Epidermal melanocyte (primary cell): ENCODE measurements around the gene AGPAT4.

Experiments
- DNase-seq: peaks from one replicate; pipeline ENCODE4 v3.0.0; 2011; ENCODE audit warnings: low spot score; ENCODE audit not compliant: insufficient read length

The AGPAT4 gene

DNA sequence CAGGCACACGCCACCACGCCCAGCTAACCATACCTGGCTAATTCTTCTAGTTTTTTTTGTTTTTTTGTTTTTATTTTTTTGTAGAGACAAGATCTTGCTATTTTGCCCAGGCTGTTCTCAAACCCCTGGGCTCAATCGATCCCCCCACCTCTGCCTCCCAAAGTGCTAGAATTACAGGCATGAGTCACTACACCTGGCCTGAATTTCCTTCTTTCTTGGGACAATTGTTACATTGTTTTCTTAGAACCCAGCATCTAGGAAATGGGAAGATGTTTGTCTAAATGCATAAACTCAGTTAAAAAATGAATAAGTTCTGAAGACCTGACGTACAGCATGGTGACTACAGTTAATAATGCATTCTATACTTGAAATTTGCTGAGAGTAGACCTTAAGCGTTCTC is 10.8 kb upstream of the AGPAT4 start:
- no peak for DNase-seq

DNA sequence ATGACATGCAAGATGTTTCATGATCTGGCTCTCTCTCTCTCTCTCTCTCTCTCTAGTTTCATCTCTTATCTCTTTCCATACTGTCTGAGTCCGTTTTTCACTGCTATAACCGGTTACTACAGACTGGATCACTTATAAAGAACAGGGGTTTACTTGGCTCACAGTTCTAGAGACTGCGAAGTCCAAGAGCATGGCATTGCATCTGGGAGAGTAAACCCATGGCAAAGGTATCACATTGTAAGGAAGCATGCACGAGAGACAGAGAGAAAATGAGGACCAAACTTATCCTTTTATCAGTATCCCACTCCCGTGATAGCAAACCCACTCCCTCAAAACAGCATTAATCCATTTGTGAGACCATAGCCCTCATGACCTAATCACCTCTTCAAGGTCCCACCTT is 7.2 kb upstream of the AGPAT4 start:
- DNase-seq: no peak

- no peak for DNase-seq
These were observed 6.0 kb upstream of the AGPAT4 start for GRCh38 chr6:161279677-161280415.

GRCh38 chr6:161276605-161277155 is 2.8 kb upstream of the AGPAT4 start:
- no peak for DNase-seq

GRCh38 chr6:161274898-161275297 is 1.0 kb upstream of the AGPAT4 start:
- DNase-seq: no peak

DNA sequence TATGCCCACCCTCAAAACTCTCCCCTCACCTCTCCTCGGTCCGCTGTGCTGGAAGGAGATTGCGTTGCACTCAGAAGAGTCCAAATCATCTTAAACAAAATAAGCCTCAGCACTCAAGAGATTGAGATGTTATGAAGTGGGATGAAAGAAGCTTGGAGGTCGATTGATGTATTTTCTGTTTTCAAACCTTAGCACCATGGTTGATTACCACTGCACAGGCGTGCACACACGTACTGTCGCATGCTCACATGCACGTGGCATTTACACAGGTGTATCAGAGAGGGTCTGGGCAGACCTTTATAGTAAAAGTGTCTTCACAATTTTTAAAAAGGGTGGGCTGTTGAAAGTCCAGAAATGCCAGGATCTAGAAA is 612 bp upstream of the AGPAT4 start:
- DNase-seq: no peak

- DNase-seq: no peak
These were observed 548 bp downstream of the AGPAT4 start for GRCh38 chr6:161273274-161273751.

- no peak for DNase-seq
These were observed 1.1 kb downstream of the AGPAT4 start for GRCh38 chr6:161272635-161273273.

- no peak for DNase-seq
These were observed 2.4 kb downstream of the AGPAT4 start for GRCh38 chr6:161271343-161272030.

- DNase-seq: no peak
These were observed 3.7 kb downstream of the AGPAT4 start for GRCh38 chr6:161270116-161270515.

GRCh38 chr6:161269310-161269709 is 4.6 kb downstream of the AGPAT4 start:
- DNase-seq: no peak

DNA sequence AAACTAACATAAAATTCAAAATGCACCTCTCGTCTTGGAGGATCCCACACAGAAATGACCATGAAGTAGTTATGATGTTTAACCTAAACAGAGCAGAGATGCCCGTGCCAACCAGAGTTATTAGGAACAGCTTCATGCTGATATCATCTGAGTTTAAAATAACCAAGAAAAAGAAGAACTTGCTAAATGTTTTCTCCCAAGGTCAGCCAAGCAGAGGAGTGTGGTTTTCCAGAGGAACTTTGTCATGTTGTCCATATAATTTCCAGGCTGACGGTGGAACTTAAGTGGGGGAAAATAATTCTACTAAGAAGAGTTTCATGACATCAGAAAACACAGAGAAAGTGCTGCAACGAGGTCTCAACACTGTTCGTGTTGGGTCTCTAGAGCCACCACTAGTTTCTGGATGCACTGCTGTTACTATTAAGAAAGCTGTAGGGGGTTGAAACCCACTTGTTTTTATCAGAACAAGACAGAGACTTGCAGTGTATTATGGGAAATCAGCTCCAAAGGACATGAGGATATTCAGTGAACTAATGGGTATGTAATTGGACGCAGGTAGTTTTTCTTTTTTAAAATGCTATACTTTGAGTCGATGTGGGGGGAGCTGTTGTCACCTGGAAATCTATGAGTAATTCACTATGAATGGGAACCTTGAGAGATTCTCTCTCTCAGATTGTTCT is 5.2 kb downstream of the AGPAT4 start:
- DNase-seq: no peak

- no peak for DNase-seq
These were observed 7.2 kb downstream of the AGPAT4 start for GRCh38 chr6:161266513-161267230.

DNA sequence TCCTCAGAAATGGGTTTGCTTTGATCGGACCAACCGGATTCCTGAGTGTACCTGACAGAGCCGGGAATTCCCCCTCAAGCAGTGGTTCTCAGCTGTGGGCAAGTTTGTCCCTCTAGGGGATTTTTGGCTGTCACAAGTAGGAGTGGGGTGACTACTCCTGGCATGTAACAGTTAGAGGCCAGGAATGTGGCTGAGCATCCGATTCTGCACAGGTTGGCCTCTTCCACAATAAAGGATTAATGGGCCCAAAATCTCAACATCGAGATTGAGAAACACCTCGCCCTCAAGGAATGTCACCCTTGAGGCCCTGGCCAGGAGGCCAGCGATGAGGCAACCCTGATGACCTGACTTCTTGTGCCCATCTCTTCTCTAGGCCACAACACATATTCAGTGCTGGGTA is 7.9 kb downstream of the AGPAT4 start:
- DNase-seq: no peak

DNA sequence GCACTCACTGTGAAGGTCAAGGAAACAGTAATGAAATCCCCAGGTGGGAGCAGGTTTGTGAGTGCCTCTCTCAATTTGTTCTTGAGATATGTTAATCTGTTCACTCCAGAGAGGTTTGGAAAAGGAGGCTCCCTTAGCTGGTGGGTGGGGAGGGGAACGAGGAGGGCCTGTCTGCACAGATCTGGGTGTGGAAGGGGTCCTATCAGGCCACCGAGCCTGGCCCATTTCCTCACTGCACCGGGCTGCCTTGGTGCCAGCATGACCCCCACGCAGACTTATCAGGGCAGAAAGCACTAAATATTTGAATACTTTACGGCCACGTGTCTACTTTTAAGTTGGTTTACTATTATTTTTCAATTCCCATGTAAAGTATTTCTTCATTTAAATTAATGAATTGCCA is 8.3 kb downstream of the AGPAT4 start:
- no peak for DNase-seq

GRCh38 chr6:161264181-161264580 is 9.7 kb downstream of the AGPAT4 start:
- DNase-seq: no peak

GRCh38 chr6:161261816-161262215 is 12.0 kb downstream of the AGPAT4 start:
- no peak for DNase-seq

DNA sequence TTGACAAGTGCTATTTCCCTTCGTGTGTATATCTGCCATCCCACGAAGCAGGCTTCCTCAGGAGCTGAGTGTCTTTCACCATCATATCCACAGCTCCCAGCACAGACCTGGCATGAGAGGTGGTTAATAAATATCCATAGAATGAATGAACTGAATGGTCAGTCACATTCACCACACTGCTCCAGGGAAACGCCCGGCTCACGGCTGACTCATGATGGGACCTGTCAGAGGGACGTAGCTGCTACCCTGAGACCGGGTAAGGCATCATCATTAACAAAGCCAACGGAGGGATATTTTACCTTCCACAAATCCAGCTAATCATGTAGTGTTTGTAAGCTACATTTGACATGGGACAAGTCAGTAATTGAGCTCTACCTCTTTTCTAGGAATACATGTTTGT is 12.5 kb downstream of the AGPAT4 start:
- no peak for DNase-seq

GRCh38 chr6:161259302-161259701 is 14.6 kb downstream of the AGPAT4 start:
- no peak for DNase-seq

GRCh38 chr6:161257793-161258457 is 15.9 kb downstream of the AGPAT4 start:
- no peak for DNase-seq
